CD4-positive, CD25-positive, alpha-beta regulatory T cell (primary cell): Measurements from ENCODE around the gene MCOLN3. TPM values are rescaled to one million over a fixed set of nuclear protein-coding genes. Genes with fewer than 3 reads are reported as not detected.

Source experiments
- ATAC-seq, 2 donors: fragments of 150-1000 bp; cut with Tn5 transposase; one replicate each; pipeline ENCODE4 v1.10.0; 2021; ENCODE audit warnings: low read depth in 2 of 2, moderate number of reproducible peaks in 2 of 2, moderate library complexity in 1 of 2
- DNase-seq, 3 donors: peaks; one replicate each; pipeline versions ENCODE4 v3.0.0 to v3.0.0-alpha.2; 2012 to 2022; ENCODE audit warnings: mixed read lengths in 1 of 3
- H3K27ac ChIP-seq: one replicate; pipeline ENCODE4 v1.7.0; 2013; ENCODE audit warnings: mild to moderate bottlenecking, low read length; ENCODE audit not compliant: insufficient read depth, poor library complexity, severe bottlenecking
- H3K27me3 ChIP-seq: one replicate; pipeline ENCODE4 v1.7.0; 2013; ENCODE audit warnings: low read length; ENCODE audit not compliant: control insufficient read depth, insufficient read depth
- H3K36me3 ChIP-seq: one replicate; pipeline ENCODE4 v1.7.0; 2013; ENCODE audit warnings: mild to moderate bottlenecking, low read length, moderate library complexity; ENCODE audit not compliant: control insufficient read depth, insufficient read depth
- H3K4me1 ChIP-seq: 2 replicates; pipeline ENCODE4 v1.7.0; 2013; ENCODE audit warnings: mild to moderate bottlenecking, low read length; ENCODE audit not compliant: insufficient read depth, control insufficient read depth, poor library complexity, severe bottlenecking
- H3K4me3 ChIP-seq: one replicate; pipeline ENCODE4 v1.7.0; 2013; ENCODE audit warnings: low read depth, mild to moderate bottlenecking, low read length, moderate library complexity
- H3K9me3 ChIP-seq, 2 experiments: 1 replicate in 1 of 2; 2 replicates in 1 of 2; pipeline ENCODE4 v1.7.0; 2013; ENCODE audit warnings: low read length in 2 of 2, mild to moderate bottlenecking in 1 of 2, moderate library complexity in 1 of 2; ENCODE audit not compliant: control insufficient read depth in 2 of 2
- H3K27ac Mint-ChIP-seq, 3 donors: one replicate each; pipeline ENCODE4 v1.8.0; 2020 to 2022; ENCODE audit warnings: mild to moderate bottlenecking in 3 of 3, mixed read lengths in 3 of 3, moderate library complexity in 2 of 3
- H3K27me3 Mint-ChIP-seq: one replicate; pipeline ENCODE4 v1.8.0; 2022; ENCODE audit warnings: mild to moderate bottlenecking, mixed read lengths
- H3K36me3 Mint-ChIP-seq: one replicate; pipeline ENCODE4 v1.8.0; 2020; ENCODE audit warnings: mixed read lengths
- H3K4me1 Mint-ChIP-seq, 4 donors: one replicate each; pipeline ENCODE4 v1.8.0; 2020 to 2022; ENCODE audit warnings: mixed read lengths in 4 of 4, mild to moderate bottlenecking in 1 of 4
- H3K4me3 Mint-ChIP-seq, 4 donors: one replicate each; pipeline ENCODE4 v1.8.0; 2020 to 2022; ENCODE audit warnings: mild to moderate bottlenecking in 4 of 4, mixed read lengths in 4 of 4, moderate library complexity in 3 of 4
- H3K9me3 Mint-ChIP-seq, 7 donors: one replicate each; pipeline ENCODE4 v1.8.0; 2020 to 2022; ENCODE audit warnings: mixed read lengths in 7 of 7, mild to moderate bottlenecking in 3 of 7, moderate library complexity in 2 of 7
- polyA plus RNA-seq, 4 donors: library from polyadenylated mRNA; unstranded; fragments of 300-500 nt; fragmentation: Illumina TruSeq; gene quantifications; one replicate each; pipeline ENCODE4 v1.2.3, GENCODE V29; 2021
- total RNA-seq: library from RNA; stranded (reverse); gene quantifications from one replicate; pipeline ENCODE4 v1.2.3, GENCODE V29; 2022

MCOLN3 gene, protein sequence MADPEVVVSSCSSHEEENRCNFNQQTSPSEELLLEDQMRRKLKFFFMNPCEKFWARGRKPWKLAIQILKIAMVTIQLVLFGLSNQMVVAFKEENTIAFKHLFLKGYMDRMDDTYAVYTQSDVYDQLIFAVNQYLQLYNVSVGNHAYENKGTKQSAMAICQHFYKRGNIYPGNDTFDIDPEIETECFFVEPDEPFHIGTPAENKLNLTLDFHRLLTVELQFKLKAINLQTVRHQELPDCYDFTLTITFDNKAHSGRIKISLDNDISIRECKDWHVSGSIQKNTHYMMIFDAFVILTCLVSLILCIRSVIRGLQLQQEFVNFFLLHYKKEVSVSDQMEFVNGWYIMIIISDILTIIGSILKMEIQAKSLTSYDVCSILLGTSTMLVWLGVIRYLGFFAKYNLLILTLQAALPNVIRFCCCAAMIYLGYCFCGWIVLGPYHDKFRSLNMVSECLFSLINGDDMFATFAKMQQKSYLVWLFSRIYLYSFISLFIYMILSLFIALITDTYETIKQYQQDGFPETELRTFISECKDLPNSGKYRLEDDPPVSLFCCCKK
- total RNA-seq: not detected
- polyA plus RNA-seq: under 1 TPM in 1 of 4 donors, not detected in 3; 0.15 TPM

DNA sequence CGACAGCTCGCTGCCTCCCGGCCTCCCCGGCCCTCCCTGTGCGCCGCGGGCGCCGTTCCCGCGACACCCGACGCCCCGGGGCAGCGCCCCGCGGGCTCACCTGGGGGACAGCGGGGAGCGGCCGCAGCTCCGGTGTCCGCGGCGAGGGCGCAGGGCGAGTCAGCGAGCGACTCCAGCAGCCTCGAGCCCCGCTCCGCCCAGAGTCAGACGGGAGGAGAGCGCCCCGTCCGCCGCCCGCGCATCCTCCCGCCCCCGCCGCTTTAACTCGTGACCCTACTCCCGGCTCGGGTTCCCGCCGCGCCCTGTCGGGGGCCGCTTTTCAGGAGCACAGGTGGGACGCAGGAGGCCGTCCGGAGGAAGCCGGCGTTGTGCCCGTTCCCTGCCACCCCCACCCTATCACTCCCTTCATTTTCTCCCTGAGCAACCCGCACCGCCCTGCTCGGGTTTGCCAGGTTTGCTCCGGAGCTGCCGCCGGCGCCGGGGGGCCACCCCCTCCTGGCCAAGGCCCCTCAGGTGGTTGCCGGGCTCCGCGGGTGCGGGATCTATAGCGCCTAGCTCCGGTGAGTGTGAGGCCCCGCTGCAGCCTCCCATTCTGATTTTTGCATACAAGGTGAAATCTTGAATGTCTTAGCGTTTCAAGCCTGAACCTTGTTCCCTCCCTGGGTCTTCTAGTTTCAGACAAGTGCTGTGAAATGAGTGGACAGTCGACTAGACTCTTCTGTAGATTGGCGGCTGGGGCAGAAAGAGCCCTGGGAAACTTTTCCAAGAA, at the start of gene MCOLN3:
MCOLN3 (minus strand) TSS at position 205 of the 769 bp plus-strand sequence. CDS start 3,140 bp downstream, outside the sequence.
- Mint-ChIP-seq H3K9me3 (peaks cover 0 to 4% (median 0%) of the 10 kb centered on the region in 7 donors), H3K36me3 (no peaks in the 10 kb centered on the region), H3K27ac (peak within 1 kb of the TSS in 2 of 3 donors; percentile 16 to 38), H3K4me1 (peaks cover 7 to 31% (median 13%) of the 10 kb centered on the region in 4 donors), H3K27me3 (peaks cover 65% of the 10 kb centered on the region), H3K4me3 (peak within 1 kb of the TSS; percentile 58 to 86 (median 76))
- no peaks in the 10 kb centered on the region for H3K9me3 ChIP-seq
- peak; percentile 24 to 56 for ATAC-seq
- no peak within 1 kb of the TSS for H3K4me3 ChIP-seq
- H3K36me3 ChIP-seq: no peaks in the 10 kb centered on the region
- peak in 2 of 3 donors; percentile 4 to 26 for DNase-seq
- H3K27ac ChIP-seq: no peak within 1 kb of the TSS
- peaks cover 29% of the 10 kb centered on the region for H3K4me1 ChIP-seq
- H3K27me3 ChIP-seq: peaks cover 30% of the 10 kb centered on the region

DNA sequence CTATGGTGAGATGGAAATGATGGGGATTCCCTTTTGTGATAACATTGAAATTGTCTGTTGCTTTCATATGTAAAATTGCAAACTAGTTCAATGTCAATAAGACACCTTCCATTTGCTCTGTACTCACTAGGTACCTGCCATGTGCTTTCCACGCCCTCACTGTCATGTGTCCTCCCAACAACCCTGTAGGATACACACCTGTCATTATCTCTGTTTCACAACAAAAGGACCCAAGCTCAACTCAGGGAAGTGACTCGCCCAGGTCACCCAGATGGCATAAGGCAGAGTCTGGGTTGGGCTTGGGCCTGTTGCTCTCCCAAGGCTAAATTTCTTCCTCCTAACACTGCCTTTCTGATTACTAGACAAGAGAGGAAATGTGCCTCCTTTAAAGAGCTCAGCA, 45.3 kb upstream of the MCOLN3 start:
- no peak overlapping the region for H3K27ac ChIP-seq
- no peaks in the 10 kb centered on the region for H3K9me3 ChIP-seq
- DNase-seq (no peak), ATAC-seq (no peak)
- H3K4me1 ChIP-seq: peaks cover 3% of the 10 kb centered on the region
- Mint-ChIP-seq H3K9me3 (peaks cover 0 to 4% (median 0%) of the 10 kb centered on the region in 7 donors), H3K4me1 (peaks cover 0 to 2% (median 0%) of the 10 kb centered on the region in 4 donors), H3K27me3 (peaks cover 34% of the 10 kb centered on the region), H3K36me3 (no peaks in the 10 kb centered on the region), H3K4me3 (no peak overlapping the region), H3K27ac (no peak overlapping the region)
- no peak overlapping the region for H3K4me3 ChIP-seq
- H3K27me3 ChIP-seq: peaks cover 13% of the 10 kb centered on the region
- H3K36me3 ChIP-seq: no peaks in the 10 kb centered on the region

DNA sequence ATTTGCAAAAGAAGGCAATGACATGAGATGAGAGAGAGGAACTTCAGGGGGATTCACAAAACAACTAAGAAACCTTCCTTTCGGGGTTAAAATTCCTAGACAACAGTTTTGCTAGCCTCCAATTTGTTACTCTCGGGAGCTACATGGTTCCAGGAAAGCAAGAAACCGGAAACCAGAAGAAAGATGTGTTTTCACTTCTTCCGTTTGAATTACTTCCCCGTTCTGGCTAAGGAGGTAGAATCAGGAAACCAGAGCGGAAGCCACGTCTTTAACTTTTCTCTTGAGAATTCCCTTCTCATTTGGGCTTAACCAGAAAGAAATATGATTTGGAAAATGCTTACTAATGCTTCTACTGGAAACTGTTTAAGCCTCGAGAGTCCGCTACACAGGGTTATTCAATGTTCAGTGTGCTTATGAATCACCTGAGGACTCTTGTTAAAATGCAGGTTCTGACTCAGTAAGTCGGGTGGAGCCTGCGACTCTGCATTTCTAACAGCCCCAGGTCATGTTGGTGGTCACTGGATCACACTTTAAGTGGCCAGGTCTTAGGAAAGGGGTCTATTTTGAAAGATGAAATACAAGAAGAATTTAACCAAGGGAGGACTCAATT, 43.5 kb upstream of the MCOLN3 start:
- H3K27me3 Mint-ChIP-seq: peaks cover 34% of the 10 kb centered on the region
- peak in 1 of 3 donors; percentile 4 for DNase-seq

DNA sequence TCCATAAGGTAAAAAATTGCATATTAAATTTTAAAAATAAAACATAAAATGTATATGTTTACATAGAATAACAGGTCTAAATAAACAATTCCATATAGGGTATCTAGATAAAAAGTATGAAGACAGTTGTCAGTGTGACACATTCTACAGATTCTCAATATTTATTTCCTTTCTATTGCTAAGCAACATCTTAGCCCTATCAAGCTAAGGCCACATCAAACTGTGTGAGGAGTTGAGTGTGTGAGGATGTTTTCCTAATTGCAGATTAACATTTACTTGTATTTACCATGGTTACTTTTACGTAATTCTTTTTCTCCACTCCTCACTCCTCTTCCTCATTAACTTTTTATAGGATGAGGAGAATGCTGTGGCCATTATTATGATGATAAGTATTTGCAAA, 41.9 kb upstream of the MCOLN3 start:
- peaks cover 3% of the 10 kb centered on the region for H3K4me1 ChIP-seq
- Mint-ChIP-seq H3K27ac (no peak overlapping the region), H3K27me3 (peaks cover 26% of the 10 kb centered on the region), H3K4me3 (no peak overlapping the region), H3K36me3 (no peaks in the 10 kb centered on the region), H3K4me1 (peaks cover 0 to 2% (median 0%) of the 10 kb centered on the region in 4 donors), H3K9me3 (peaks cover 0 to 3% (median 0%) of the 10 kb centered on the region in 7 donors)
- no peak overlapping the region for H3K4me3 ChIP-seq
- ATAC-seq (no peak), DNase-seq (no peak)
- no peaks in the 10 kb centered on the region for H3K9me3 ChIP-seq
- H3K36me3 ChIP-seq: no peaks in the 10 kb centered on the region
- no peak overlapping the region for H3K27ac ChIP-seq
- H3K27me3 ChIP-seq: peaks cover 18% of the 10 kb centered on the region

More for the DNA sequence above, 43.5 kb upstream of the MCOLN3 start:
- H3K27ac ChIP-seq: no peak overlapping the region
- peaks cover 16% of the 10 kb centered on the region for H3K27me3 ChIP-seq
- Mint-ChIP-seq H3K4me3 (no peak overlapping the region), H3K4me1 (peaks cover 0 to 2% (median 0%) of the 10 kb centered on the region in 4 donors), H3K9me3 (peaks cover 0 to 4% (median 0%) of the 10 kb centered on the region in 7 donors), H3K27ac (peak overlapping the region in 1 of 3 donors; percentile 27), H3K36me3 (no peaks in the 10 kb centered on the region)
- H3K9me3 ChIP-seq: no peaks in the 10 kb centered on the region
- peak overlapping the region; percentile 9 for H3K4me3 ChIP-seq
- no peak for ATAC-seq
- no peaks in the 10 kb centered on the region for H3K36me3 ChIP-seq
- peaks cover 3% of the 10 kb centered on the region for H3K4me1 ChIP-seq

DNA sequence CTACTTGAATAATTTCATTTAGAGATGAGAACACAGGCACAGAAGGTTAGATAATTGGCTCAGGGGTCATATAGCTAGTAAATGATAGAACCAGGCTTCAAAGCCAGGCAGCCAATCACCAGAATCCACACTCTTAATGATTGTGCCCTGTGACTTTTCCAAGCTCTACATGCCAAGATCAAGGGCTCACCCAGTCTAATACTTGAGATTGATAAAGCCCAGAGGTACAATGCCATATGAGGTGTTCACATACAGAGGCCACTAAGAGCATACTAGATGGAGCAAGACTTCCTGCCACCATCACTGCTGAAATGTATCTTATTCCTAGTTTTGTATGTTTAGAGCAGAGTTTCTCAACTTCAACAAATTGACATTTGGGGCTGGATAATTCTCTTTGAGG, 40.9 kb upstream of the MCOLN3 start:
- no peak overlapping the region for H3K27ac Mint-ChIP-seq
- Histone ChIP-seq H3K27ac (no peak overlapping the region), H3K9me3 (no peaks in the 10 kb centered on the region), H3K27me3 (peaks cover 18% of the 10 kb centered on the region), H3K4me1 (peaks cover 3% of the 10 kb centered on the region), H3K4me3 (no peak overlapping the region), H3K36me3 (no peaks in the 10 kb centered on the region)
- H3K27me3 Mint-ChIP-seq: peaks cover 19% of the 10 kb centered on the region
- no peak overlapping the region for H3K4me3 Mint-ChIP-seq
- H3K36me3 Mint-ChIP-seq: no peaks in the 10 kb centered on the region
- H3K4me1 Mint-ChIP-seq: peaks cover 0 to 2% (median 0%) of the 10 kb centered on the region in 4 donors
- H3K9me3 Mint-ChIP-seq: peaks cover 0 to 3% (median 0%) of the 10 kb centered on the region in 7 donors
- DNase-seq (no peak), ATAC-seq (no peak)

DNA sequence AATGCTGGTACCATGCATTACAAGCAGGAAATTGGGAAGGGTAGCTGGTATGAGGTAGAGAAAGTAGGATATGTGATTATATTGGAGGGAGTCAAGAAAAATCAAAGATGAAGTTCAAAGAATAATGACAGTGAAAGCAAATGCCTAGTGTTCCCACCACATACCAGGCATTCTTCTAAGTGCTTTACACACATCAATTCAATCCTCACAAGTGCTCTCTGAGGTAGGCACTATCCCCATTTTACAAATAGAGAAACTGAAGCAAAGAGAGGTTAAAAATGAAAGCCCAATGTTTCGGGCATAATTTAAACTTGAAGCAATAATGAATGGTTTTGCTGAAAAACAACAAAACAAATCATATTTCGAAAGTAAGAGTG, 40.1 kb upstream of the MCOLN3 start:
- ATAC-seq: no peak
- Mint-ChIP-seq H3K27ac (no peak overlapping the region), H3K9me3 (peaks cover 0 to 3% (median 0%) of the 10 kb centered on the region in 7 donors)

More for the DNA sequence above, 40.1 kb upstream of the MCOLN3 start:
- H3K27me3 Mint-ChIP-seq: peaks cover 12% of the 10 kb centered on the region
- Histone ChIP-seq H3K36me3 (no peaks in the 10 kb centered on the region), H3K9me3 (no peaks in the 10 kb centered on the region), H3K4me3 (no peak overlapping the region), H3K27me3 (peaks cover 14% of the 10 kb centered on the region), H3K27ac (no peak overlapping the region), H3K4me1 (peaks cover 3% of the 10 kb centered on the region)
- no peak overlapping the region for H3K4me3 Mint-ChIP-seq
- no peaks in the 10 kb centered on the region for H3K36me3 Mint-ChIP-seq
- peaks cover 0 to 2% (median 0%) of the 10 kb centered on the region in 4 donors for H3K4me1 Mint-ChIP-seq
- DNase-seq: no peak
